Measurements from ENCODE around the gene RPTOR. TPM values are rescaled to one million over a fixed set of nuclear protein-coding genes. Genes with fewer than 3 reads are reported as not detected.

Gene RPTOR
- total RNA-seq, 1 donor, result 30.0 TPM

- DNase-seq (ENCODE audit: low read depth), result no peak
- H3K4me3 ChIP-seq (ENCODE audit: low read depth, low read length), result no peak overlapping the region
- no peak for TF ChIP-seq CTCF (IDR thresholded peaks at IDR 0.05; ENCODE audit: insufficient read depth, low read length)
Measured at GRCh38 chr17:80800481-80801391, 256.1 kb downstream of the RPTOR start.

- no peak for TF ChIP-seq CTCF (IDR thresholded peaks at IDR 0.05; ENCODE audit: insufficient read depth, low read length)
- DNase-seq (ENCODE audit: low read depth), result no peak
- no peak overlapping the region for H3K4me3 ChIP-seq (ENCODE audit: low read depth, low read length)
Measured at GRCh38 chr17:80802626-80803450, 258.2 kb downstream of the RPTOR start.

- no peak for TF ChIP-seq CTCF (IDR thresholded peaks at IDR 0.05; ENCODE audit: insufficient read depth, low read length)
- H3K4me3 ChIP-seq (ENCODE audit: low read depth, low read length), result no peak overlapping the region
- no peak for DNase-seq (ENCODE audit: low read depth)
Measured at GRCh38 chr17:80803451-80804428, 259.1 kb downstream of the RPTOR start.

DNA sequence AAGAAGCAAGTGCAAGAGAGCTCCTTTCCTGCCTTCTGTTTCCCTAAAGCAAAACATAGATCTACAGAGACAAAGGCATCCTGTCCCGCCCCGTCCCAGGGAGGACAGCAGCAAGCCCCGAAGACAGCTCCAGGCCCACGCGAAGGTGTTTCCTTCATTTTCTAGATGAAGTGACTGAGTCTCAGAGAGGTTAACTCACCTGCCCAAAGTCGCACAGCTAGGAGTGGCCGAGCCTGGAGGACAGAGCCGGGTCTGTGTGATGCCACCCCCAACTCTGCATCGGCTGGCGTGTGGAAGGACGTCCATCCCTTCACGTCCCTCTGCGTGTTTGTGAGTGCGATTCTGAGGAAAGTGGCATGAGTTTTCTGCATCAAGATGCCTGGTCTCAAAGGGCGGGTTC is 259.8 kb downstream of the RPTOR start:
- DNase-seq (ENCODE audit: low read depth), result no peak
- no peak for TF ChIP-seq CTCF (IDR thresholded peaks at IDR 0.05; ENCODE audit: insufficient read depth, low read length)
- H3K4me3 ChIP-seq (ENCODE audit: low read depth, low read length), result no peak overlapping the region

DNA sequence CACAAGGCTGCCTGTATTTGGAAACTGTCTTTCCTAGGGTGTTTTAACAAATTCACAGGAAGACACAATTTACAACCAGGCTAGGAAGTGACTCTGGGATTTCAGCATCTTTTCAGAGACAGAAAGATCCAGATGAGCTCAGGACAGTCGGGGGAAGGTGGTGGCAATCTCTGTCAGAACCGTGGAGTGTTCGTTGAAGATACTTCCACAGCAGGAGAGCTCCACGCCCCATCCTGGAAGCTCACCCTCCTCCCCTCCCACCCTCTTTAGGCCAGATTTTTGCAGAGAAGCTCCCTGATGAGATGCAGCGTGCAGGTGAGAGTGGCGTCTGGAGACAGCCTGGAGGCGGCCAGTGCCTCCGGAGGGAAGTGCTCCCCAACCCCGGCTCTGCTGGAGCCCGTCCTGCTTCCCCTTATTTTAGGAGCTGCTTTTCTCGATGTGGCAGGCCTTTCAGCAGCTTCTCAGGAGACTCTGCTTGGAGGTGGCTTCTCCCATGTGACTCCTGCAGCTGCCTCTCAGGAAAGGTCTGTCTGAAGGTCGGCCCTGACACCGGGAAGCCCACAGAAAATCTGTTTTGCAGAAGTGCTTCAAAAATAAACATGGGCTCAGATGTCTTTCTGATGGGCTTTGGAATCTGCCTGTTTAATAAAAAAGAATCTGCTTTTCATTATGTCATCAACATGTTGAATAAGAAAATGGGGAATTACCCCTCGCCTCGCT is 260.6 kb downstream of the RPTOR start:
- no peak for TF ChIP-seq CTCF (IDR thresholded peaks at IDR 0.05; ENCODE audit: insufficient read depth, low read length)
- no peak for DNase-seq (ENCODE audit: low read depth)

More for the DNA sequence above, 260.6 kb downstream of the RPTOR start:
- H3K4me3 ChIP-seq (ENCODE audit: low read depth, low read length), result no peak overlapping the region

Data from fibroblast of the aortic adventitia (primary cell).